ENCODE measurements around the gene CAST. TPM values are rescaled to one million over a fixed set of nuclear protein-coding genes. Genes with fewer than 3 reads are reported as not detected.

The CAST gene
- total RNA-seq, 2 experiments from 2014 or later = 40.5 to 90.1 TPM

GRCh38 chr5:96750110-96750822 lies 88.1 kb downstream of the CAST start:
- no peaks in the 10 kb centered on the region for H3K4me1 ChIP-seq (ENCODE audit: insufficient read depth, low read length, poor library complexity, severe bottlenecking)
- no peak overlapping the region for H3K27ac ChIP-seq (ENCODE audit: low read depth, low read length, poor library complexity, severe bottlenecking)
- no peaks in the 10 kb centered on the region for H4K20me1 ChIP-seq (ENCODE audit: insufficient read depth, low read length)
- H3K9me3 ChIP-seq (ENCODE audit: low read length) = no peaks in the 10 kb centered on the region
- H2AFZ ChIP-seq (ENCODE audit: low read length) = no peak overlapping the region
- no peak overlapping the region for H3K4me2 ChIP-seq (ENCODE audit: low read length)
- no peak for TF ChIP-seq CTCF (conservative IDR thresholded peaks at IDR 0.05; ENCODE audit: low read length)
- no peak for TF ChIP-seq EZH2phosphoT487 (IDR thresholded peaks at IDR 0.05; ENCODE audit: borderline replicate concordance, low read depth, low read length)
- no peak for DNase-seq (ENCODE audit: low spot score)
- no peaks in the 10 kb centered on the region for H3K9me2 ChIP-seq (ENCODE audit: insufficient read depth, low read length)
- ChIA-PET CTCF (ENCODE audit: unreplicated experiment) (interaction anchor here (1.3 kb wide), 1 partner anchor 13 kb away, joined by 3 read pairs; no protein-coding TSS in a partner anchor), POLR2A (interaction anchor here (0.5 to 0.6 kb wide), 2 partner anchors 70 to 195 kb away, joined by 3 read pairs; no protein-coding TSS in a partner anchor)
- no peaks in the 10 kb centered on the region for H3K36me3 ChIP-seq (ENCODE audit: insufficient read depth, low read length)
- intact Hi-C loops (cut with micrococcal nuclease; ENCODE audit: unreplicated experiment) = loop anchor here (5.0 to 10.0 kb wide), 2 partner anchors 245 to 392 kb away; partner anchors contain the start of gene LIX1
- no peak overlapping the region for H3K4me3 ChIP-seq (ENCODE audit: low read depth, low read length, poor library complexity, severe bottlenecking)
- no TSS peak for BruUV-seq (replicated peaks)
- no peaks in the 10 kb centered on the region for H3K79me2 ChIP-seq (ENCODE audit: insufficient read depth, low read depth, low read length)

DNA sequence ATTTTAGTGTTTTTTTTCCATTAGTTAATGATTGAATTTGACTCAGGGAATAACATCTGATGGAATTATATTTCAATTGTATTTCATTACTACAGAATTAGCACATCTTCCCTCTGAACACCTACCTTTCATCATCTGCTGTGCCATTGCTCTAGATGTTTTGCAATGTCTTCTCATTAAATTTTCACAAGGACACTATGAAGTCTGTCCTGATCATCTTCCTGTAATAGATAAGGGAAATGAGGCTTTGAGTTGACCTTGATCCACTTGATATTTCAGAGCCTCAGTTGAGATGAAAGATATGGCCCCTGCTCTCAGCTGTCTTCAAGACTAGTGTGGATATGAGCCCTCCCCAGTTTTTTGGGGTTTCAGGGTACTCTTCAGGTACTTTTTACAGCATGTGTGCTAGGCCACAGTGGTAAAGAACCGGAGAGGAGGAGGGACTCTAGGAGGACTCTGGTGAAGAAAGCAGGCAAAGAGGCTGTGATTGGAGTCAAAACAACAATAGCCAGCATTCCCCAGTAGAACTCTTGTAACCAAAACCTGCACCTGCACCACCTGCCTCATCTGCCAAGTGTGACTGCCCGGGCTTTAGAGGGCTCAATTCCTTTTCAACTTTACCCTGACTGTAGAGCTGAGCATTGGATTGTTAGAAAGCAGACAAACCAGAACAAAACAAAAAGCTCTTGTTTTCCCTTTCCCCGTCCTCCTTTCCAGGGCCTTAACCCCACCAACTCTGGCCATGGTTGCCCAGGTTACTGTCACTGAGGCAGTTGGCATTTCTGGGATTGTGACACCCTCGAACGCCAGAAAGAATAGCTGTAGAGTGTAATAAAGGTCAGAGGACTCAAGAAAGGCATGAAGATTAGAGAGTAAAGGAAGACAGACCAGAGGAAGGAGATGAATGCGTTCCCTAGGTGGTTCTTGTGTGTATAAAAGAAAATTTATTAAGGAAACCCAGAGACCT lies 89.3 kb downstream of the CAST start:
- BruUV-seq (replicated peaks) = no TSS peak
- no peak overlapping the region for H3K4me2 ChIP-seq (ENCODE audit: low read length)

More for the DNA sequence above, 89.3 kb downstream of the CAST start:
- Histone ChIP-seq H4K20me1 (ENCODE audit: insufficient read depth, low read length) (no peaks in the 10 kb centered on the region), H3K4me3 (ENCODE audit: low read depth, low read length, poor library complexity, severe bottlenecking) (no peak overlapping the region), H3K79me2 (ENCODE audit: insufficient read depth, low read depth, low read length) (no peaks in the 10 kb centered on the region), H3K36me3 (ENCODE audit: insufficient read depth, low read length) (no peaks in the 10 kb centered on the region; the same call in 1 of the 2 replicates), H3K27ac (ENCODE audit: low read depth, low read length, poor library complexity, severe bottlenecking) (no peak overlapping the region), H3K4me1 (ENCODE audit: insufficient read depth, low read length, poor library complexity, severe bottlenecking) (no peaks in the 10 kb centered on the region), H2AFZ (ENCODE audit: low read length) (no peak overlapping the region), H3K9me2 (ENCODE audit: insufficient read depth, low read length) (no peaks in the 10 kb centered on the region), H3K9me3 (ENCODE audit: low read length) (no peaks in the 10 kb centered on the region)
- TF ChIP-seq CTCF (conservative IDR thresholded peaks at IDR 0.05; ENCODE audit: low read length) (no peak), EZH2phosphoT487 (IDR thresholded peaks at IDR 0.05; ENCODE audit: borderline replicate concordance, low read depth, low read length) (no peak)
- ChIA-PET CTCF (ENCODE audit: unreplicated experiment) (no interaction called here), POLR2A (interaction anchor here (0.7 to 1.5 kb wide), 6 partner anchors 9 to 390 kb away, joined by 3 to 7 read pairs (median 4); no protein-coding TSS in a partner anchor)
- peak; percentile 11 for DNase-seq (ENCODE audit: low spot score)
- intact Hi-C loops (cut with micrococcal nuclease; ENCODE audit: unreplicated experiment) = loop anchor here (1.0 to 10.0 kb wide), 5 partner anchors 117 to 411 kb away; partner anchors contain the start of gene LIX1

Data from OCI-LY7 (cell line).